Measurements from ENCODE around the gene ZDHHC5.
"Not testable (repeated sequence)": the region's sequence is repeated elsewhere in the genome, so short reads cannot be mapped to it uniquely, and the experiment has no call there.

ZDHHC5 gene

DNA sequence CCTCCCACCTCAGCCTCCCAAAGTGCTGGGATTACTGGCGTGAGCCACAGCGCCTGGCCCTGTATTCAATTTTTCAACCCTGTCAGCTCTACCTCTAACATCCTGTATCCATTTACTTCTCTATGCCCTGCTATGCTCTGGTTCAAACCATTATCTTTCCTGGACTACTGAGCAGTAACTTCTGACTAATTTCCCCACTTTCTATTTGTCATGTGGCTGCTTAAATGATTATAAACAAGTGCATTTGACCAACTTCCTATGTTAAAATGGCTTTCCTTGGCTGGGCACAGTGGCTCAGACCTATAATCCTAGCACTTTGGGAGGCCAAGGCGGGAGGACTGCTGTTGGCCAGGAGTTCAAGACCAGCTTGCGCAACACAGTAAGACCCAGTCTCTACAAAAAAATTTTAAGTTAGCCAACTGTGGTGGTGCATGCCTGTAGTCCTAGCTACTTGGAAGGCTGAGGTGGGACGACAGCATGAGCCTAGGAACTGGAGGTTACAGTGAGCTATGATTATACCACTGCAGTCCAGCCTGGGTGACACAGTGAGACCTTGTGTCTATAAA lies 42.0 kb downstream of the ZDHHC5 start:
- in situ Hi-C loops (cut with MboI; ENCODE audit: low pct_unique_long_range_greater_than_20kb, low sequenced_read_pairs), result no loop called here

GRCh38 chr11:57711414-57712255 lies 43.7 kb downstream of the ZDHHC5 start, which contains the start of gene MED19:
TSS of gene MED19 (minus strand) at chr11:57712215. CDS start at chr11:57712179, 36 bp downstream.
- in situ Hi-C loops (cut with MboI; ENCODE audit: low pct_unique_long_range_greater_than_20kb, low sequenced_read_pairs), result no loop called here
- peak; percentile 79 for DNase-seq

More for the DNA sequence above, 42.0 kb downstream of the ZDHHC5 start:
- no peak for DNase-seq

DNA sequence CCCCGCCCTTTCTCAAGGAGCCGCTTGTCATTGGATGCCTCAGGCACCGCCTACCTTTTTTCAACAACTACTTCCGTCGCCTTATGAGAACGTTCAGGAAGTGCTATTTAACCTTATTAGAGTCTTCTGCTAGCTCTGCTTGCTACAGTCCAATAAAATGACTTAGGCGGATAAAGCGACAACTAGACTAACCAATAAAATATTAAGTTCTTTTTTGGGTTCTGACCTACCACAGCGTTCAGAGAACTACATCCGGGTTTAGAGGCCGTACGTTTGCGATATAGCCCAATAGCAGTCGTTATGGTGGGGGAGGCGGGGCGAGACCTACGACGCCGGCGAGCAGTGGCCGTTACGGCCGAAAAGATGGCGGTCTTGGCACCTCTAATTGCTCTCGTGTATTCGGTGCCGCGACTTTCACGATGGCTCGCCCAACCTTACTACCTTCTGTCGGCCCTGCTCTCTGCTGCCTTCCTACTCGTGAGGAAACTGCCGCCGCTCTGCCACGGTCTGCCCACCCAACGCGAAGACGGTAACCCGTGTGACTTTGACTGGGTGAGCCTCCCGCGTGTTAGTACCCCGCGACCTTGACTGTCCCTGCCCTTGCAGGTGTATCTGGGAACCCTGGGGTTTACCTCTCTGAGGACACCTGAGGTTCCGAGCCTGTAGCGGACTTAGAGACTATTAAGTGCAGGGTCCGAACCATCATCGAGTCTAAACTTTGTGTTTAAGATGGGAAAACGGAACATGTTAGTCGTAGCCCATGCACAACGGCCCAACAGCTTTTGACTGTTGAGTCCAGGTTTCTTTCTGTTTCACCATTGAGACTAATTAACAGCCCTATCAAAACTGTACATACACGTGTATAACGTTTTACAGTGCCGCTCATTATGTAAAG lies 44.6 kb downstream of the ZDHHC5 start, which contains the start of gene TMX2:
TSS of gene TMX2 (plus strand) at position 338 of the 895 bp plus-strand sequence. CDS start at position 364, 26 bp downstream.
- in situ Hi-C loops (cut with MboI; ENCODE audit: low pct_unique_long_range_greater_than_20kb, low sequenced_read_pairs), result no loop called here
- peak; percentile 97 for DNase-seq

DNA sequence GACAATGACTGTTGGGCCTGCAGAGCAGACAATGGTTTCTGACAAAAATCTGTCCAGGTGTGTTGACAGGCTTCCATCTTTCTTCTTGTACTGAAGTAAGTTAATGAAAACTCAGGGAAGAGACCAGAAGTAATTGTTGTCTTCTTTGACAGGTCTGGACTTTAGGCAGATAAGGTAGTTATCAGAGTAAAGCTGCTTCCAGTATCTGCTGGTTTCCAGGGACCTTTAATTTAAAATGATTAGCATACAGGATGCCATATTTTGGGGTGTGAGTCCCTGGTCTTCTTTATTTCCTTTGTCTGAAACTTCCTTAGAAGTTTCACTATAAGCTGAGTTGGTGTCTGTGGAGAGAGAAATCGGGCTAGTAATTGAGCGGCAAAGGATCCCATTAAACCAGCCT lies 45.9 kb downstream of the ZDHHC5 start:
- DNase-seq, result no peak
- in situ Hi-C loops (cut with MboI; ENCODE audit: low pct_unique_long_range_greater_than_20kb, low sequenced_read_pairs), result no loop called here

GRCh38 chr11:57716726-57717125 lies 48.8 kb downstream of the ZDHHC5 start:
- DNase-seq; in situ Hi-C loops (cut with MboI; ENCODE audit: low pct_unique_long_range_greater_than_20kb, low sequenced_read_pairs): not testable (repeated sequence)

DNA sequence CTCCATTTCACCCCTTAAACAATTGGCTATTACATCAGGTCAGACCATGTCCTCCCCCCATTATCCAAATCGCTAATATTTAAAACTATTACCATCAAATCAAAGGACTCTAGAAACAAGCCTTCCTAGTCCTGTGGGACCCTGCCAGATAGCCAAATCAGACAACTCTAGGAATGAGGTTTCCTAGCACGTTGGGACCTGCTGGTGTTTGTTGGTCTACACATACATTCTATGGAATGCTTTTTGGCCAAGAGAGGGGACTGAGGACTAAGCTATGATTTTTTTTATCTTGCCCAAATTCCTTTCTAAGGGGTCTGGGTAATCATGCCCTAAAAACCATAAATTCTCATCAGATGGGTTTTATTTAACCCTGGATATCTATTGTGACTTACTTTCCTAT lies 59.3 kb downstream of the ZDHHC5 start:
- in situ Hi-C loops (cut with MboI; ENCODE audit: low pct_unique_long_range_greater_than_20kb, low sequenced_read_pairs), result no loop called here
- DNase-seq, result no peak

DNA sequence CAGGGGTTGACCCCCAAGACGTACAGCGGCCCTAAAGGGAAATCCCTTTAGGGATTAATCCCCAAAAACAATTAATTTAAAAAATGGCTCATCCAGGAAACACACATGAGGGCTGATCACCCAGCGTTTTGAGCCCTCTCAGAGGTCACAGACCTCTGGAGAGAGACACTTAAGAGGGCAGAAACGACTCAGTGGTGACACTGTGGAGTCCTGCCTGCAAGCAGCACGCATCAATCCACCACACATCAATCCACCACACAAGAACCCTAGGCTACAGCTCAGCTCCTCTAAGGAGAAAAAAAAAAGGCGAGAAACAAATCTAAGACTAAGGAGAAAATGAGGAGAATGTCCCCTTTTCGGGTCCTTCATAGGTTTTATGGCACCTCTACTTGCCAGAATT lies 60.9 kb downstream of the ZDHHC5 start:
- DNase-seq, result no peak
- in situ Hi-C loops (cut with MboI; ENCODE audit: low pct_unique_long_range_greater_than_20kb, low sequenced_read_pairs), result no loop called here

GRCh38 chr11:57729479-57729878 lies 61.6 kb downstream of the ZDHHC5 start:
- in situ Hi-C loops (cut with MboI; ENCODE audit: low pct_unique_long_range_greater_than_20kb, low sequenced_read_pairs), result no loop called here
- no peak for DNase-seq

GRCh38 chr11:57732661-57733060 lies 64.7 kb downstream of the ZDHHC5 start:
- in situ Hi-C loops (cut with MboI; ENCODE audit: low pct_unique_long_range_greater_than_20kb, low sequenced_read_pairs), result no loop called here
- DNase-seq, result no peak

DNA sequence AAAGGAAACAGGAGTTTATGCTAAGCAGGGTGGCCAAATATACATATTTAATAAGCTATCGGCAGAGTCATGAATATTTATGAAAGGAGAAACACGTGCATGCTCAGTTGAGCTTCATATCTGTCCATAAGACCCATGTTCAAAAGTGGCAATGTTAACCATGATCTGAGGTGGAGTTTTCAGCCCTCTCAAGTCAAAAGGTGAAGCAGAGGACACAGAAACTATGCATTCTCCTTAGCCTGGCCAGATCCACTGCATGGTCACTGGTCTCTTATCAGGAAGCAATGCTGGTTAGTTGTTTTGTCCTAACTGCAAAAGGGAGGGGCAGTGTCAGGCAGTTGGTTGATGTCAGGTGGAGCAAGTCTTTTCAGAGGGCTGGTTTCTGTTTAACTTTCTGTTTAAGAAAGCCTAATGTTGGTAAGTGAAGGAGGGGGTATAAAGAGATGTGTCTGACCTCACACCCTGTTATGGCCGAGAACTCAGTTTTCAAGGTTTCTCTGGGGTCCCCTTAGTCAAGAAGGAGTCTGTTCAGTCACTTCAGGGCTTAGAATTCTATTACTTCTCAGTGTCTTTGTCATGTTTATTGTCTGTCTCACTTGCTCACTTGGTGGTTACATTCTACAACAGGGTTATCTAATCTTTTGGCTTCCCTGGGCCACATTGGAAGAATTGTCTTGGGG lies 67.8 kb downstream of the ZDHHC5 start:
- in situ Hi-C loops (cut with MboI; ENCODE audit: low pct_unique_long_range_greater_than_20kb, low sequenced_read_pairs), result no loop called here
- no peak for DNase-seq

DNA sequence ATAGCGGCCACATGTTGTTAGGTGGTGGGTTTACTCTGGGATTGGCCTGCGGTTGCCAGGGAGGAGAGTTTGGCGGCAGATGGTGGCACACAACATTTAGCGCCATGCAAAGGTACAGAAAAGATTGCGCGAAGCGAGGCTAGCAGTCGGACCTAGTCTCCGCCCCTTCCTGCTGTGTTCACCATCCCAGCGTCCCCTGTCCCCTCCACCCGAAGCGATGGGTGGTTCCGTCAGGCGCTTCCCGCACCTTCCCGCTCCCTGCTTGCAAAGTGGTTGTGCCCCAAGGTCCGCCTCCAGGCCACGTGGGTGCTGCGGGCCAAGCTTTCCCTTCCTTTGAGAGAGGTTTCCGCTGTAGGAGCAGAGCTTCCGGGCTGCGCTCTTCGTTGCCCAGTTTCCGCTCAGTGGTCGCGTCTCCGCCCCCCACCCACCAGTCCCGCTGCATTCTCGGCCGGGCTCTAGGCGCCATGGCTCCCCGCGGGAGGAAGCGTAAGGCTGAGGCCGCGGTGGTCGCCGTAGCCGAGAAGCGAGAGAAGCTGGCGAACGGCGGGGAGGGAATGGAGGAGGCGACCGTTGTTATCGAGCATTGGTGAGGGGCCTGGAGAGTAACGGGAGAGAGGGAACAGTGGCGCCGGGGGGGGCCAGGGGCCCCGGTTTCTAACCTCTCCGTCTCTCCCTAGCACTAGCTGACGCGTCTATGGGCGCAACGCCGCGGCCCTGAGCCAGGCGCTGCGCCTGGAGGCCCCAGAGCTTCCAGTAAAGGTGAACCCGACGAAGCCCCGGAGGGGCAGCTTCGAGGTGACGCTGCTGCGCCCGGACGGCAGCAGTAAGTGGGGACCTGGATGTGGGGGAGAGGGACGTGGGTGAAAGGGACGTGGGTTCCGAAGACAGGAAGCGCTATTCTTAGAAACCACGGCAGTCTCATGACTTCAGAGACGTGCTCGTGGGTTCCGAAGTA lies 73.5 kb downstream of the ZDHHC5 start, which contains the start of gene SELENOH:
TSS of gene SELENOH (plus strand) at position 360 of the 955 bp plus-strand sequence. CDS start at position 465, 105 bp downstream.
- peak; percentile 99 for DNase-seq
- in situ Hi-C loops (cut with MboI; ENCODE audit: low pct_unique_long_range_greater_than_20kb, low sequenced_read_pairs), result no loop called here

DNA sequence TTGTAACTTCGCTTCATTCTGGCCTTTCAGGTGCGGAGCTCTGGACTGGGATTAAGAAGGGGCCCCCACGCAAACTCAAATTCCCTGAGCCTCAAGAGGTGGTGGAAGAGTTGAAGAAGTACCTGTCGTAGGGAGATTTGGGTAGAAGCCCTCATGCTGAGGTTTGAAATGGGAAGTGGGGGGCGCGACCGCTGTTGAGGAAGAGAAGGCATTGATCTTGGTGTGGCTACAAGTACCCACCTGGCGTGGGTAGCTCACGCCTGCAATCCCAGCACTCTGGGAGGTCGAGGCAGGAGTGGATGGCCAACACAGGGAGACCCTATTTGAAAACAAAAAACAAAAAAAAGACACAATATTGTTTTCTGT lies 74.2 kb downstream of the ZDHHC5 start:
- DNase-seq, result peak; percentile 57
- in situ Hi-C loops (cut with MboI; ENCODE audit: low pct_unique_long_range_greater_than_20kb, low sequenced_read_pairs), result no loop called here

DNA sequence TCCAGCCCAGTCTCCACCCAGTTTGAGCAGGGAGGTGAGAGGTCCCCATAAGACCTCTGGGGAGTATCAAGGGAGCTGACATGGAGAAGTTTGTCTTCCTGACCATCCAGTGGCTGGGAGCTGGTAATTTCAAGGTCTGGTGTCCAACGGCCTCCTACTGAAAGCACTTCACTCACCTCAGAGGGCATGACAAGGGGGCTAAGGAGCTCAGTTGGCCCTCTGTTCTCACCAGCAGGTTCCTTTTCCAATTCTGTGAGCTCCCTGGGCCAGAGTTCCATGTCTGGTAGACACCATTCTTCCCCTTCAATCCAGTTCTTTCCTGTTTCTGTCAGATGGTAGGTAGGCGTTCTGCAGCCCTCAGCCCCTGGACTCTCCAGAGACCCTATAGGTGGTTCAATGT lies 76.4 kb downstream of the ZDHHC5 start:
- in situ Hi-C loops (cut with MboI; ENCODE audit: low pct_unique_long_range_greater_than_20kb, low sequenced_read_pairs), result no loop called here
- DNase-seq, result no peak

DNA sequence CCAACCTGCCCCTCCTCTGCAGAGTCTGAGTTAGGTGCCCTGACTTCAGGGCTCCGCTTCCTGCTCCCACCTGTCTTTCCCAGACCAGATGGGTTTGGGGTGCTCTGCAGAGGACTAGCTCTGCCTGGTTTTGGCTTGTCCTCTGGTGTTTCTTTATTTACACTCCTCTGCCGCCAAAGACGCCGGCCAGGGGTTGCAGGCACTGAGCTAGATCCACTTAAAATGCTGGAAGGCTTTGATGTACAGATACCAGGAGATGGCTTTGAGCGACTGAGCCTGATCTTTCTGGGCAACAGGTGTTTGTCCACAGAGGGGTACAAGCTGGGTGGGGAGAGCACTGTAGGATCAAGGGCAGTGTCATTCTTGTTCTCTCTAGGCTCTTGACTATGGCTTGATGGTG lies 77.3 kb downstream of the ZDHHC5 start:
- DNase-seq, result no peak
- in situ Hi-C loops (cut with MboI; ENCODE audit: low pct_unique_long_range_greater_than_20kb, low sequenced_read_pairs), result no loop called here

DNA sequence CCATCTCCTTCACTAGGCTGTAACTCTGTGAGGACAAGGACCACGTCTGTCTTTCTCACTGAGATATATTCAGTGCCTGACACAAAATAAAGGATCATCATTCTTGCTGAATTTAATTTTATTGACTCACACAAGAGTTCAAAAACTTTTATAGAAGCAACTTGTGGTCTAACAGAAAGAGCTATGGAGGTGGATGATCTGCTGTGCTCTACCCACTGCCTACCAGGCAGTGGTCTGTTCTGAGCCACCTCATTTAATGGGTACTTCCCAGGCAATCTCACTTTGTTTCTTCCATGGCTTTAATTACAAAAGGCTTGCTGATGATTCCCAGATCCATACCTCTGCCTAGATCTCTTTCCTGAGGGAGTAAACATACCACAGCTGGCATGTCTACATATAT lies 79.0 kb downstream of the ZDHHC5 start:
- in situ Hi-C loops (cut with MboI; ENCODE audit: low pct_unique_long_range_greater_than_20kb, low sequenced_read_pairs), result no loop called here
- no peak for DNase-seq
